MCF 10A (cell line): Measurements from ENCODE around the gene SSBP2. TPM values are rescaled to one million over a fixed set of nuclear protein-coding genes. Genes with fewer than 3 reads are reported as not detected.
"Not testable (repeated sequence)": the region's sequence is repeated elsewhere in the genome, so short reads cannot be mapped to it uniquely, and the experiment has no call there.

Source experiments
- BruUV-seq: library from RNA; stranded (reverse); fragments of 400-500 nt; replicated peaks from 2 replicates; lab custom pipeline; 2021; lab: Mats Ljungman, UMichigan
- CTCF ChIA-PET: fragments of 300-600 bp; sonication (Branson Sonifier 250); formaldehyde crosslinking; extraction: SDS; loops from one replicate; lab custom pipeline; 2021; ENCODE audit warnings: antibody characterized with exemption, inconsistent platforms; lab: Yijun Ruan, JAX
- POLR2A ChIA-PET: fragments of 300-600, 350-650 bp; sonication (Branson Sonifier 250); formaldehyde crosslinking; extraction: SDS; loops from one replicate; lab custom pipeline; 2020; ENCODE audit warnings: antibody characterized with exemption, inconsistent platforms; lab: Yijun Ruan, JAX
- DNase-seq: peaks from one replicate; pipeline ENCODE4 v3.0.0-alpha.2; 2018; ENCODE audit not compliant: unreplicated experiment
- H3K27ac Mint-ChIP-seq: one replicate; pipeline ENCODE4 v1.8.0; 2022; ENCODE audit warnings: mild to moderate bottlenecking, low read depth, mixed read lengths; ENCODE audit not compliant: unreplicated experiment
- H3K27me3 Mint-ChIP-seq: one replicate; pipeline ENCODE4 v1.8.0; 2022; ENCODE audit warnings: mixed read lengths; ENCODE audit not compliant: insufficient read depth, unreplicated experiment
- H3K36me3 Mint-ChIP-seq: one replicate; pipeline ENCODE4 v1.8.0; 2022; ENCODE audit warnings: mild to moderate bottlenecking, moderate library complexity, mixed read lengths; ENCODE audit not compliant: insufficient read depth, unreplicated experiment
- H3K4me1 Mint-ChIP-seq: one replicate; pipeline ENCODE4 v1.8.0; 2022; ENCODE audit warnings: mixed read lengths; ENCODE audit not compliant: insufficient read depth, unreplicated experiment
- H3K4me3 Mint-ChIP-seq: one replicate; pipeline ENCODE4 v1.8.0; 2022; ENCODE audit warnings: mild to moderate bottlenecking, moderate library complexity, mixed read lengths; ENCODE audit not compliant: unreplicated experiment
- H3K9me3 Mint-ChIP-seq: one replicate; pipeline ENCODE4 v1.8.0; 2022; ENCODE audit warnings: mixed read lengths; ENCODE audit not compliant: unreplicated experiment
- CTCF ChIP-seq: fragments of 200-600 bp; IDR thresholded peaks from one replicate; pipeline ENCODE4 v1.8.0; 2022; ENCODE audit warnings: antibody characterized with exemption, mild to moderate bottlenecking; ENCODE audit not compliant: unreplicated experiment
- intact Hi-C: fragments of 100-400 bp; cut with micrococcal nuclease; formaldehyde crosslinking; loops from 2 replicates; pipeline ENCODE4 v1.14.1; 2022
- total RNA-seq: library from RNA; stranded (reverse); gene quantifications from 2 replicates; pipeline ENCODE4 v1.2.3, GENCODE V29; 2022

Gene SSBP2
- total RNA-seq, 1 experiment from 2014 or later = 52.7 TPM

GRCh38 chr5:81717860-81718259, 33.0 kb downstream of the SSBP2 start:
- no peak overlapping the region for H3K27ac Mint-ChIP-seq
- POLR2A ChIA-PET = interaction anchor here (0.6 to 0.9 kb wide), 2 partner anchors 135 to 498 kb away, joined by 3 read pairs; no protein-coding TSS in a partner anchor
- no peak for TF ChIP-seq CTCF
- no peaks in the 10 kb centered on the region for H3K9me3 Mint-ChIP-seq
- intact Hi-C loops = no loop called here
- CTCF ChIA-PET = interaction anchor here (0.6 to 0.7 kb wide), 2 partner anchors 22 to 62 kb away, joined by 3 read pairs; no protein-coding TSS in a partner anchor
- H3K27me3 Mint-ChIP-seq = no peaks in the 10 kb centered on the region
- H3K36me3 Mint-ChIP-seq = peaks cover 4% of the 10 kb centered on the region
- no TSS peak for BruUV-seq
- H3K4me3 Mint-ChIP-seq = no peak overlapping the region
- DNase-seq = no peak
- H3K4me1 Mint-ChIP-seq = peaks cover 22% of the 10 kb centered on the region

- DNase-seq = no peak
- intact Hi-C loops = no loop called here
- no peak overlapping the region for H3K27ac Mint-ChIP-seq
- H3K9me3 Mint-ChIP-seq = no peaks in the 10 kb centered on the region
- H3K27me3 Mint-ChIP-seq = no peaks in the 10 kb centered on the region
- ChIA-PET POLR2A (interaction anchor here (0.7 kb wide), 1 partner anchor 8 kb away, joined by 3 read pairs; no protein-coding TSS in a partner anchor), CTCF (no interaction called here)
- peaks cover 22% of the 10 kb centered on the region for H3K4me1 Mint-ChIP-seq
- no peak overlapping the region for H3K4me3 Mint-ChIP-seq
- no peak for TF ChIP-seq CTCF
- peaks cover 4% of the 10 kb centered on the region for H3K36me3 Mint-ChIP-seq
- BruUV-seq = no TSS peak
These were observed 33.7 kb downstream of the SSBP2 start for GRCh38 chr5:81717226-81717625.

GRCh38 chr5:81714076-81714475, 36.8 kb downstream of the SSBP2 start:
- H3K27ac Mint-ChIP-seq, H3K4me3 Mint-ChIP-seq, H3K27me3 Mint-ChIP-seq, BruUV-seq, H3K9me3 Mint-ChIP-seq, H3K36me3 Mint-ChIP-seq, intact Hi-C loops, CTCF ChIA-PET, DNase-seq: not testable (repeated sequence)
- H3K4me1 Mint-ChIP-seq = peaks cover 11% of the 10 kb centered on the region
- POLR2A ChIA-PET = interaction anchor here (1.1 kb wide), 1 partner anchor 65 kb away, joined by 3 read pairs; no protein-coding TSS in a partner anchor

- H3K9me3 Mint-ChIP-seq = no peaks in the 10 kb centered on the region
- DNase-seq = no peak
- no TSS peak for BruUV-seq
- peaks cover 4% of the 10 kb centered on the region for H3K4me1 Mint-ChIP-seq
- ChIA-PET CTCF (interaction anchor here (0.5 to 1.1 kb wide), 4 partner anchors 20 to 1764 kb away, joined by 3 to 4 read pairs (median 3); no protein-coding TSS in a partner anchor), POLR2A (interaction anchor here (0.9 kb wide), 1 partner anchor 8 kb away, joined by 3 read pairs; no protein-coding TSS in a partner anchor)
- H3K27ac Mint-ChIP-seq = no peak overlapping the region
- no peaks in the 10 kb centered on the region for H3K27me3 Mint-ChIP-seq
- no peak for TF ChIP-seq CTCF
- intact Hi-C loops = no loop called here
- peaks cover 18% of the 10 kb centered on the region for H3K36me3 Mint-ChIP-seq
- no peak overlapping the region for H3K4me3 Mint-ChIP-seq
These were observed 42.0 kb downstream of the SSBP2 start for GRCh38 chr5:81708889-81709288.
